HepG2 (cell line): ENCODE data around the gene HNRNPUL1. TPM values are rescaled to one million over a fixed set of nuclear protein-coding genes. Genes with fewer than 3 reads are reported as not detected.

ENCODE experiments used
- ATAC-seq: fragments of 200-7000 bp; cut with Tn5 transposase; 3 replicates; pipeline ENCODE4 v1.9.1; 2020; ENCODE audit warnings: mild to moderate bottlenecking, moderate library complexity
- BruUV-seq: library from RNA; stranded (reverse); fragments of 400-500 nt; replicated peaks from 2 replicates; lab custom pipeline; 2021; lab: Mats Ljungman, UMichigan
- CTCF ChIA-PET: fragments of 300-600 bp; formaldehyde crosslinking; extraction: SDS; loops from one replicate; lab custom pipeline; 2021; ENCODE audit warnings: low total read pairs, inconsistent platforms, low intra/inter-chr PET ratio; lab: Yijun Ruan, JAX
- POLR2A ChIA-PET: fragments of 350-600 bp; sonication (Branson Sonifier 250); formaldehyde crosslinking; loops from one replicate; lab custom pipeline; 2020; ENCODE audit warnings: antibody characterized with exemption, inconsistent platforms; lab: Yijun Ruan, JAX
- DNase-seq: peaks from one replicate; pipeline ENCODE4 v3.0.0-alpha.2; 2015; ENCODE audit warnings: low spot score
- FAIRE-seq: peaks from 3 replicates; lab custom pipeline; 2011; peaks lifted over from hg19 to GRCh38; lab: Jason Lieb, UNC
- H2AFZ ChIP-seq: one replicate; pipeline ENCODE4 v1.6.1; 2011; ENCODE audit warnings: low read length, inconsistent platforms
- H3K27ac ChIP-seq: fragments of 300-600 bp; 3 replicates; pipeline ENCODE4 v1.8.0; 2011; ENCODE audit warnings: mixed run types, mild to moderate bottlenecking, mixed read lengths, low read length, inconsistent platforms; ENCODE audit not compliant: insufficient read depth; ENCODE audit errors: extremely low read length
- H3K27me3 ChIP-seq, 2 experiments: fragments of 200-600 bp in 1 of 2; 2 replicates in 1 of 2; 3 replicates in 1 of 2; pipeline versions ENCODE4 v1.6.0 to v1.8.0; 2011; ENCODE audit warnings: low read length in 2 of 2, mild to moderate bottlenecking in 2 of 2, moderate library complexity in 2 of 2, inconsistent platforms in 1 of 2; ENCODE audit not compliant: insufficient read depth in 2 of 2, control insufficient read depth in 1 of 2
- H3K36me3 ChIP-seq, 2 experiments: fragments of 200-600 bp in 1 of 2; replicated peaks in 1 of 2; 2 replicates in 1 of 2; 3 replicates in 1 of 2; pipeline versions ENCODE4 v1.5.1 to v1.8.0; 2011; ENCODE audit warnings: low read length in 2 of 2, inconsistent platforms in 1 of 2; ENCODE audit not compliant: insufficient read depth in 2 of 2, control insufficient read depth in 1 of 2
- H3K4me1 ChIP-seq: 2 replicates; pipeline ENCODE4 v1.5.1; 2012; ENCODE audit warnings: low read length, inconsistent platforms; ENCODE audit not compliant: insufficient read depth
- H3K4me2 ChIP-seq: 2 replicates; pipeline ENCODE4 v1.6.0; 2011; ENCODE audit warnings: low read depth, low read length, inconsistent platforms
- H3K4me3 ChIP-seq, 3 experiments: fragments of 200-600 bp in 1 of 3; sonication (generic), shearing (Covaris generic) in 1 of 3; replicated peaks in 1 of 3; 2 replicates each; pipeline ENCODE4 v1.5.1; 2011 to 2016; ENCODE audit warnings: low read length in 3 of 3, inconsistent platforms in 2 of 3, low read depth in 2 of 3, mild to moderate bottlenecking in 2 of 3, control low read depth in 1 of 3, mixed read lengths in 1 of 3; ENCODE audit not compliant: insufficient read depth in 1 of 3
- H3K79me2 ChIP-seq: one replicate; pipeline ENCODE4 v1.6.1; 2011; ENCODE audit warnings: low read length, inconsistent platforms; ENCODE audit not compliant: insufficient read depth
- H3K9ac ChIP-seq: 2 replicates; pipeline ENCODE4 v1.6.0; 2011; ENCODE audit warnings: mild to moderate bottlenecking, low read depth, low read length, inconsistent platforms; ENCODE audit not compliant: insufficient read depth
- H3K9me3 ChIP-seq: 2 replicates; pipeline ENCODE4 v1.5.1; 2012; ENCODE audit warnings: mild to moderate bottlenecking, low read length
- H4K20me1 ChIP-seq: 2 replicates; pipeline ENCODE4 v1.6.0; 2011; ENCODE audit warnings: inconsistent platforms, mild to moderate bottlenecking, low read length, moderate library complexity; ENCODE audit not compliant: insufficient read depth
- ARID2 ChIP-seq: sonication (generic); formaldehyde crosslinking; IDR thresholded peaks from 2 replicates; pipeline ENCODE4 v1.8.1; 2022; ENCODE audit warnings: mild to moderate bottlenecking, missing genetic modification reagents, borderline replicate concordance
- PHF8 ChIP-seq: sonication (generic); formaldehyde crosslinking; IDR thresholded peaks from 2 replicates; pipeline ENCODE4 v1.5.0; 2020; ENCODE audit warnings: missing genetic modification reagents
- SP4 ChIP-seq: sonication (generic); formaldehyde crosslinking; IDR thresholded peaks from 2 replicates; pipeline ENCODE4 v1.8.1; 2023; ENCODE audit warnings: mild to moderate bottlenecking, missing genetic modification reagents
- ZBTB38 ChIP-seq: sonication (generic); formaldehyde crosslinking; IDR thresholded peaks from 2 replicates; pipeline ENCODE4 v1.5.1; 2020; ENCODE audit warnings: mild to moderate bottlenecking, missing genetic modification reagents
- ZBTB8A ChIP-seq: sonication (generic); formaldehyde crosslinking; IDR thresholded peaks from 2 replicates; pipeline ENCODE4 v1.4.0; 2020; ENCODE audit warnings: mild to moderate bottlenecking, low read depth, missing genetic modification reagents, borderline replicate concordance
- ZNF143 ChIP-seq: sonication (generic); formaldehyde crosslinking; IDR thresholded peaks from 2 replicates; pipeline ENCODE4 v1.4.0; 2020; ENCODE audit warnings: missing genetic modification reagents
- ZNF562 ChIP-seq: sonication (generic); formaldehyde crosslinking; IDR thresholded peaks from 2 replicates; pipeline ENCODE4 v1.8.0; 2022; ENCODE audit warnings: missing genetic modification reagents, borderline replicate concordance
- WGBS: methylation state at CpG from one replicate; pipeline ENCODE4 v1.1.6; 2017; ENCODE audit warnings: low lambda C conversion rate; 5-methylcytosine and 5-hydroxymethylcytosine counted together
- in situ Hi-C: cut with HindIII; loops from 2 replicates; pipeline ENCODE4 v1.10.0; 2017; ENCODE audit warnings: low pct_unique_long_range_greater_than_20kb; ENCODE audit not compliant: extremely low pct_ligation_motif_present
- intact Hi-C: fragments of 100-400 bp; cut with micrococcal nuclease; formaldehyde crosslinking; loops from one replicate; pipeline ENCODE4 v1.10.0; 2022; ENCODE audit not compliant: unreplicated experiment
- polyA plus RNA-seq, 8 experiments: library from polyadenylated mRNA; depleted of rRNA in 3 of 8; stranded (reverse) in 7 of 8; unstranded in 1 of 8; fragments of >200 nt; fragmentation: Illumina TruSeq in 4 of 8; extraction: Trizol in 4 of 8; gene quantifications; 2 replicates each; pipeline versions ENCODE4 v1.2.1 to v1.2.3, GENCODE V29; 2011 to 2016; ENCODE audit warnings: low read depth in 4 of 8, missing spikeins in 1 of 8, mixed read lengths in 1 of 8; ENCODE audit not compliant: insufficient read depth in 1 of 8
- total RNA-seq, 5 experiments: library from RNA; depleted of rRNA; stranded (reverse); fragments of >200 nt; fragmentation: Illumina TruSeq; extraction: Trizol; gene quantifications; 2 replicates each; pipeline ENCODE4 v1.2.3, GENCODE V29; 2016; ENCODE audit warnings: low read depth in 1 of 5
- TF ChIP-seq, protein P1 (sequence below), 2 experiments: sonication (generic) in 1 of 2; formaldehyde crosslinking in 1 of 2; IDR thresholded peaks; 2 replicates each; pipeline versions ENCODE4 v1.4.0 to v1.6.1; 2016 to 2020; ENCODE audit warnings: borderline replicate concordance in 1 of 2, low read depth in 1 of 2, mild to moderate bottlenecking in 1 of 2, missing genetic modification reagents in 1 of 2
- TF ChIP-seq, protein P2 (sequence below): sonication (generic); formaldehyde crosslinking; IDR thresholded peaks from 2 replicates; pipeline ENCODE4 v1.4.0; 2020; ENCODE audit warnings: missing genetic modification reagents
- TF ChIP-seq, protein P3 (sequence below): sonication (generic); formaldehyde crosslinking; IDR thresholded peaks from 2 replicates; pipeline ENCODE4 v1.8.0; 2022; ENCODE audit warnings: mild to moderate bottlenecking, missing genetic modification reagents, moderate library complexity

The HNRNPUL1 gene
- total and polyA plus RNA-seq, 2 of the 13 experiments (the other 11 are each of a cell fraction or from before 2014, with no cell fraction given): 30.9 to 81.7 TPM

DNA sequence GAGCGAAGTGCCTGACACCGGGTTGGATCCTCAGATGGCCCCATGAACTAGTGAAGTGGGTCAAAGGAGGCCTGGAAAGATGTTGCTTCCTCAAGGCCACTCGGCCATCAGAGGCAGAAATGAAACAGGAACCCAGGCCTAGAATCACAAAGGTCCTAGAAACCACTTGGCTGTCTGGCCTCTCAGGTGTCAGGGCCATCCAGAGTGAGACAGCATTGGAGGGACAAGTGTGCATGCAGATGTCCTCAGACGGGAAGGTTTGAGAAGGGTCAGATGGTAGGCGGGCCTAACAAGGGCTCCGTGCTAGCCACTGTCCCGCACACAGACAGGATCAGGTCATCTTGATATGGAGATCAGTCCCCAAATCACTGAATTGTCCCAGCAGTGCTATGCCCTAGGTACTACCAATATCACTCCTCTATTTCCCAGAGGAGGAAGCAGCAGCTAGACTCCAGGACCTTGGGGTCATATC, 60.1 kb downstream of the HNRNPUL1 start:
- TSS peak; percentile 42 for BruUV-seq
- peak; percentile 15 for FAIRE-seq

DNA sequence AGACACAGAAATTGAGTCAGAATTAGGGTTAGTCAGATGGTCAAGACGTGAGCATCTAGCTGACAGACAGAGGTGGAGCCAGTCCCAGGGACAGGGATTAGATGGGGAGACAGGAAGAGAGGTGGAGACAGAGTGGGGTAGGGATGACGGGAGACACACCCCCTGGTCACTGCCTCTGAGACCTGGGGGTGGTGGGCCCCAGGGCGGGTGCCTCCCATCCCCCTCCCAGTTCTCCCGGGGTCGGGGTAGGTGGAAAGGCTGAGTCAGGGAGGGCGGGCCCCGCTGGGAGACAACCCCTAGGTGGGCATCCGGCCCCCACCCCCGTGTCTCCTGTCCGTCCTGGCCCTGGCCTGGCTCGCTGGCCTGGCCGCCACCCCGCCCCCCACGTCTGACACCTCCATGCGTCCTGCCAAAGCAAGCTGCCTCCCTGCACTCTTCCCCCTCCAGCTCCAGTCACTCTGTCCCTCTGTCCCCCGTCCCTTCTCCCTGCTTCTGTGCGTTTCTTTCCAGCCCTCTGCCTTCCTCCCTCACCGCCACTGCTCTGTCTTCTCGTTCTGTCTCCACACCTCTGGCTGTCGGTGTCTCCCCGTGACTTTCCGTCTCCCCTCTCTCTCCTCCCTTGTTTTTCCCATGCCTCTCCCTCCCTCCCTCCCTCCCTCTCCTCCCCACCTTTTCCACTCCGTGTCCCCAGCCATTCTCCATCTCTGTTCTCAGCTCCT, 60.9 kb downstream of the HNRNPUL1 start:
- FAIRE-seq: peak; percentile 39
- ChIA-PET CTCF (no interaction called here), POLR2A (interaction anchor here (0.7 to 6.2 kb wide), 6 partner anchors 15 to 119 kb away, joined by 3 to 73 read pairs (median 16); partner anchors contain the start of genes B9D2, CCDC97, HNRNPUL1 and TGFB1)
- H3K4me1 ChIP-seq: peaks cover 74% of the 10 kb centered on the region
- peak overlapping the region; percentile 74 for H3K27ac ChIP-seq
- intact Hi-C loops (loop anchor here (2.0 kb wide), 1 partner anchor 28 kb away; the partner anchor contains the start of gene TGFB1), in situ Hi-C loops (no loop called here)
- BruUV-seq: no TSS peak
- ATAC-seq: peak; percentile 45
- WGBS: 3% methylated on average over 13 of the region's 23 CpGs
- H3K79me2 ChIP-seq: peaks cover 2% of the 10 kb centered on the region
- peaks cover 9 to 21% of the 10 kb centered on the region in 2 experiments; a peak in 4 of 5 replicates for H3K36me3 ChIP-seq
- DNase-seq: peak; percentile 82
- H3K9me3 ChIP-seq: no peaks in the 10 kb centered on the region
- peak overlapping the region; percentile 77 for H3K4me2 ChIP-seq
- peak overlapping the region; percentile 61; the same call in 1 of the 2 replicates for H3K9ac ChIP-seq
- peak overlapping the region; percentile 52 to 69 (median 61); a peak in 5 of 6 replicates for H3K4me3 ChIP-seq
- no peaks in the 10 kb centered on the region for H3K27me3 ChIP-seq
- H4K20me1 ChIP-seq: no peaks in the 10 kb centered on the region
- H2AFZ ChIP-seq: no peak overlapping the region
- TF ChIP-seq, protein P1, sequence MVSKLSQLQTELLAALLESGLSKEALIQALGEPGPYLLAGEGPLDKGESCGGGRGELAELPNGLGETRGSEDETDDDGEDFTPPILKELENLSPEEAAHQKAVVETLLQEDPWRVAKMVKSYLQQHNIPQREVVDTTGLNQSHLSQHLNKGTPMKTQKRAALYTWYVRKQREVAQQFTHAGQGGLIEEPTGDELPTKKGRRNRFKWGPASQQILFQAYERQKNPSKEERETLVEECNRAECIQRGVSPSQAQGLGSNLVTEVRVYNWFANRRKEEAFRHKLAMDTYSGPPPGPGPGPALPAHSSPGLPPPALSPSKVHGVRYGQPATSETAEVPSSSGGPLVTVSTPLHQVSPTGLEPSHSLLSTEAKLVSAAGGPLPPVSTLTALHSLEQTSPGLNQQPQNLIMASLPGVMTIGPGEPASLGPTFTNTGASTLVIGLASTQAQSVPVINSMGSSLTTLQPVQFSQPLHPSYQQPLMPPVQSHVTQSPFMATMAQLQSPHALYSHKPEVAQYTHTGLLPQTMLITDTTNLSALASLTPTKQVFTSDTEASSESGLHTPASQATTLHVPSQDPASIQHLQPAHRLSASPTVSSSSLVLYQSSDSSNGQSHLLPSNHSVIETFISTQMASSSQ (IDR thresholded peaks at IDR 0.05; ENCODE audit: low read depth): no peak
- TF ChIP-seq, protein P1 (CRISPR knock-in tag; IDR thresholded peaks at IDR 0.05; ENCODE audit: borderline replicate concordance): peak; percentile 46; the same call in 1 of the 2 replicates
- TF ChIP-seq, protein P2, sequence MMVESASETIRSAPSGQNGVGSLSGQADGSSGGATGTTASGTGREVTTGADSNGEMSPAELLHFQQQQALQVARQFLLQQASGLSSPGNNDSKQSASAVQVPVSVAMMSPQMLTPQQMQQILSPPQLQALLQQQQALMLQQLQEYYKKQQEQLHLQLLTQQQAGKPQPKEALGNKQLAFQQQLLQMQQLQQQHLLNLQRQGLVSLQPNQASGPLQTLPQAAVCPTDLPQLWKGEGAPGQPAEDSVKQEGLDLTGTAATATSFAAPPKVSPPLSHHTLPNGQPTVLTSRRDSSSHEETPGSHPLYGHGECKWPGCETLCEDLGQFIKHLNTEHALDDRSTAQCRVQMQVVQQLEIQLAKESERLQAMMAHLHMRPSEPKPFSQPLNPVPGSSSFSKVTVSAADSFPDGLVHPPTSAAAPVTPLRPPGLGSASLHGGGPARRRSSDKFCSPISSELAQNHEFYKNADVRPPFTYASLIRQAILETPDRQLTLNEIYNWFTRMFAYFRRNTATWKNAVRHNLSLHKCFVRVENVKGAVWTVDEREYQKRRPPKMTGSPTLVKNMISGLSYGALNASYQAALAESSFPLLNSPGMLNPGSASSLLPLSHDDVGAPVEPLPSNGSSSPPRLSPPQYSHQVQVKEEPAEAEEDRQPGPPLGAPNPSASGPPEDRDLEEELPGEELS (CRISPR knock-in tag): peak; percentile 42
- TF ChIP-seq, protein P3, sequence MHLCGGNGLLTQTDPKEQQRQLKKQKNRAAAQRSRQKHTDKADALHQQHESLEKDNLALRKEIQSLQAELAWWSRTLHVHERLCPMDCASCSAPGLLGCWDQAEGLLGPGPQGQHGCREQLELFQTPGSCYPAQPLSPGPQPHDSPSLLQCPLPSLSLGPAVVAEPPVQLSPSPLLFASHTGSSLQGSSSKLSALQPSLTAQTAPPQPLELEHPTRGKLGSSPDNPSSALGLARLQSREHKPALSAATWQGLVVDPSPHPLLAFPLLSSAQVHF: no peak

More for the DNA sequence above, 60.1 kb downstream of the HNRNPUL1 start:
- Histone ChIP-seq H3K4me3 (peak overlapping the region in 1 of 3 experiments; percentile 69; a peak in 2 of 6 replicates), H3K4me1 (peaks cover 78% of the 10 kb centered on the region), H3K27me3 (no peaks in the 10 kb centered on the region), H3K27ac (peak overlapping the region; percentile 74), H3K4me2 (peak overlapping the region; percentile 77), H2AFZ (no peak overlapping the region), H3K79me2 (peaks cover 2% of the 10 kb centered on the region), H4K20me1 (no peaks in the 10 kb centered on the region), H3K9ac (peak overlapping the region; percentile 72), H3K36me3 (peaks cover 9 to 22% of the 10 kb centered on the region in 2 experiments; a peak in 4 of 5 replicates), H3K9me3 (no peaks in the 10 kb centered on the region)
- no peak for DNase-seq
- TF ChIP-seq ZNF562: no peak
- TF ChIP-seq ZNF143 (CRISPR knock-in tag): peak; percentile 2; the same call in 1 of the 2 replicates
- no peak for TF ChIP-seq ZBTB8A (CRISPR knock-in tag)
- TF ChIP-seq PHF8 (CRISPR knock-in tag): peak; percentile 2; the same call in 1 of the 2 replicates
- 0 out of 2 replicates have a peak, but pooled peaks have one; percentile 49 for TF ChIP-seq ARID2 (CRISPR knock-in tag)
- 0 out of 2 replicates have a peak, but pooled peaks have one; percentile 10 for TF ChIP-seq SP4 (CRISPR knock-in tag)
- 0 out of 2 replicates have a peak, but pooled peaks have one; percentile 5 for TF ChIP-seq ZBTB38 (CRISPR knock-in tag)
- in situ Hi-C loops (no loop called here), intact Hi-C loops (loop anchor here (2.0 kb wide), 1 partner anchor 29 kb away; the partner anchor contains the start of gene TGFB1)
- peak; percentile 0; the same call in 1 of the 3 replicates for ATAC-seq
- ChIA-PET POLR2A (interaction anchor here (0.6 to 6.2 kb wide), 9 partner anchors 14 to 115 kb away, joined by 3 to 73 read pairs (median 10); partner anchors contain the start of genes B3GNT8, B9D2, CCDC97 and HNRNPUL1), CTCF (no interaction called here)
- 38% methylated on average over 2 of the region's 7 CpGs for WGBS
